Measurements from ENCODE around the gene SELENOK. TPM values are rescaled to one million over a fixed set of nuclear protein-coding genes. Genes with fewer than 3 reads are reported as not detected.

SELENOK gene
- total and polyA plus RNA-seq, 2 of the 13 experiments (the other 11 are each of a cell fraction or from before 2014, with no cell fraction given) = 67.0 to 81.0 TPM

DNA sequence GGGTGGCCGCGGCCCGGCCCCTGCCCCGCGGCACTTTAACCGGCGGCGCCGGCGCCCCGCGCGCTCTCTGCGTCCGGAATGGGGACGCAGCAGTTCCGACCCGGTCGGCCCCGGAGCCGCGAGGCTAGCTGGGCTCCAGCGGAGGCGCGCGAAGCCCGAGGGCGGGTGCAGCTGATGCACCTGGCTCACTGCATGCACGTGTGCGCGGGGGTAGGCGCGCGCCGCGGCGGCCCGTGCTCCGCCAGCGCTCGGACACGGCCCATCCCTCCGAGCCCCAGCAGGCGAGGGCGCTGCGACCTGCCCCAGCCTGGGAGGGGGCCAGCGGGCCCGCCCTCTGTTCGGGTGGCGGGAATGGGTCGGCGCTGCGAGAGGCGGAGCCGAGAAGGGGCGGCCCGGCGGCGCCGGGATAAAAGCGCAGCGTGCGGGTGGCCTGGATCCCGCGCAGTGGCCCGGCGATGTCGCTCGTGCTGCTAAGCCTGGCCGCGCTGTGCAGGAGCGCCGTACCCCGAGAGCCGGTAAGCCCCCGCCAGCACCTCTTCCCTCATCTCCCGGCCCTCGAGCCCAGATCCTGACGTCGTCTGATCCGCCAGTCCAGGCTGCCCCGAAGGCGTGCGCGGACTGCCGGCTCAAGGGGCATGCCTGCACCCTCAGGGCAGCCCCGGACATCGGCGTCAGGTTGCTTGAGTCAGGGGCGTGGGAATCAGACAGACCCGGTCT, 45.4 kb downstream of the SELENOK start, which contains the start of the genes CHDH and IL17RB (continued):
- peak; percentile 80; the same call in 1 of the 2 replicates for TF ChIP-seq ZNF790 (CRISPR knock-in tag; IDR thresholded peaks at IDR 0.05; ENCODE audit: borderline replicate concordance)
- no peak for TF ChIP-seq RFX5 (IDR thresholded peaks at IDR 0.05; ENCODE audit: low read depth, low read length)
- TF ChIP-seq SNRNP70 (IDR thresholded peaks at IDR 0.05; ENCODE audit: low read depth, low read length) = no peak
- TF ChIP-seq, protein P1, sequence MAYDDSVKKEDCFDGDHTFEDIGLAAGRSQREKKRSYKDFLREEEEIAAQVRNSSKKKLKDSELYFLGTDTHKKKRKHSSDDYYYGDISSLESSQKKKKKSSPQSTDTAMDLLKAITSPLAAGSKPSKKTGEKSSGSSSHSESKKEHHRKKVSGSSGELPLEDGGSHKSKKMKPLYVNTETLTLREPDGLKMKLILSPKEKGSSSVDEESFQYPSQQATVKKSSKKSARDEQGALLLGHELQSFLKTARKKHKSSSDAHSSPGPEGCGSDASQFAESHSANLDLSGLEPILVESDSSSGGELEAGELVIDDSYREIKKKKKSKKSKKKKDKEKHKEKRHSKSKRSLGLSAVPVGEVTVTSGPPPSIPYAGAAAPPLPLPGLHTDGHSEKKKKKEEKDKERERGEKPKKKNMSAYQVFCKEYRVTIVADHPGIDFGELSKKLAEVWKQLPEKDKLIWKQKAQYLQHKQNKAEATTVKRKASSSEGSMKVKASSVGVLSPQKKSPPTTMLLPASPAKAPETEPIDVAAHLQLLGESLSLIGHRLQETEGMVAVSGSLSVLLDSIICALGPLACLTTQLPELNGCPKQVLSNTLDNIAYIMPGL (CRISPR knock-in tag; IDR thresholded peaks at IDR 0.05; ENCODE audit: borderline replicate concordance in 1 of 2, low read depth in 1 of 2) = peak; percentile 77 to 79; a peak in 3 of 4 replicates
- no peak for TF ChIP-seq HCFC1 (IDR thresholded peaks at IDR 0.05; ENCODE audit: low read depth, low read length)
- TF ChIP-seq MEIS1 (CRISPR knock-in tag; IDR thresholded peaks at IDR 0.05; ENCODE audit: borderline replicate concordance) = peak; percentile 77
- TF ChIP-seq, protein P2, sequence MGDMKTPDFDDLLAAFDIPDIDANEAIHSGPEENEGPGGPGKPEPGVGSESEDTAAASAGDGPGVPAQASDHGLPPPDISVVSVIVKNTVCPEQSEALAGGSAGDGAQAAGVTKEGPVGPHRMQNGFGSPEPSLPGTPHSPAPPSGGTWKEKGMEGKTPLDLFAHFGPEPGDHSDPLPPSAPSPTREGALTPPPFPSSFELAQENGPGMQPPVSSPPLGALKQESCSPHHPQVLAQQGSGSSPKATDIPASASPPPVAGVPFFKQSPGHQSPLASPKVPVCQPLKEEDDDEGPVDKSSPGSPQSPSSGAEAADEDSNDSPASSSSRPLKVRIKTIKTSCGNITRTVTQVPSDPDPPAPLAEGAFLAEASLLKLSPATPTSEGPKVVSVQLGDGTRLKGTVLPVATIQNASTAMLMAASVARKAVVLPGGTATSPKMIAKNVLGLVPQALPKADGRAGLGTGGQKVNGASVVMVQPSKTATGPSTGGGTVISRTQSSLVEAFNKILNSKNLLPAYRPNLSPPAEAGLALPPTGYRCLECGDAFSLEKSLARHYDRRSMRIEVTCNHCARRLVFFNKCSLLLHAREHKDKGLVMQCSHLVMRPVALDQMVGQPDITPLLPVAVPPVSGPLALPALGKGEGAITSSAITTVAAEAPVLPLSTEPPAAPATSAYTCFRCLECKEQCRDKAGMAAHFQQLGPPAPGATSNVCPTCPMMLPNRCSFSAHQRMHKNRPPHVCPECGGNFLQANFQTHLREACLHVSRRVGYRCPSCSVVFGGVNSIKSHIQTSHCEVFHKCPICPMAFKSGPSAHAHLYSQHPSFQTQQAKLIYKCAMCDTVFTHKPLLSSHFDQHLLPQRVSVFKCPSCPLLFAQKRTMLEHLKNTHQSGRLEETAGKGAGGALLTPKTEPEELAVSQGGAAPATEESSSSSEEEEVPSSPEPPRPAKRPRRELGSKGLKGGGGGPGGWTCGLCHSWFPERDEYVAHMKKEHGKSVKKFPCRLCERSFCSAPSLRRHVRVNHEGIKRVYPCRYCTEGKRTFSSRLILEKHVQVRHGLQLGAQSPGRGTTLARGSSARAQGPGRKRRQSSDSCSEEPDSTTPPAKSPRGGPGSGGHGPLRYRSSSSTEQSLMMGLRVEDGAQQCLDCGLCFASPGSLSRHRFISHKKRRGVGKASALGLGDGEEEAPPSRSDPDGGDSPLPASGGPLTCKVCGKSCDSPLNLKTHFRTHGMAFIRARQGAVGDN (CRISPR knock-in tag; IDR thresholded peaks at IDR 0.05) = peak; percentile 94
- peak; percentile 53; the same call in 1 of the 2 replicates for TF ChIP-seq ZSCAN9 (CRISPR knock-in tag; IDR thresholded peaks at IDR 0.05; ENCODE audit: borderline replicate concordance)
- TF ChIP-seq, protein P3, sequence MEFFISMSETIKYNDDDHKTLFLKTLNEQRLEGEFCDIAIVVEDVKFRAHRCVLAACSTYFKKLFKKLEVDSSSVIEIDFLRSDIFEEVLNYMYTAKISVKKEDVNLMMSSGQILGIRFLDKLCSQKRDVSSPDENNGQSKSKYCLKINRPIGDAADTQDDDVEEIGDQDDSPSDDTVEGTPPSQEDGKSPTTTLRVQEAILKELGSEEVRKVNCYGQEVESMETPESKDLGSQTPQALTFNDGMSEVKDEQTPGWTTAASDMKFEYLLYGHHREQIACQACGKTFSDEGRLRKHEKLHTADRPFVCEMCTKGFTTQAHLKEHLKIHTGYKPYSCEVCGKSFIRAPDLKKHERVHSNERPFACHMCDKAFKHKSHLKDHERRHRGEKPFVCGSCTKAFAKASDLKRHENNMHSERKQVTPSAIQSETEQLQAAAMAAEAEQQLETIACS (CRISPR knock-in tag; IDR thresholded peaks at IDR 0.05) = peak; percentile 82
- TF ChIP-seq, protein P4, sequence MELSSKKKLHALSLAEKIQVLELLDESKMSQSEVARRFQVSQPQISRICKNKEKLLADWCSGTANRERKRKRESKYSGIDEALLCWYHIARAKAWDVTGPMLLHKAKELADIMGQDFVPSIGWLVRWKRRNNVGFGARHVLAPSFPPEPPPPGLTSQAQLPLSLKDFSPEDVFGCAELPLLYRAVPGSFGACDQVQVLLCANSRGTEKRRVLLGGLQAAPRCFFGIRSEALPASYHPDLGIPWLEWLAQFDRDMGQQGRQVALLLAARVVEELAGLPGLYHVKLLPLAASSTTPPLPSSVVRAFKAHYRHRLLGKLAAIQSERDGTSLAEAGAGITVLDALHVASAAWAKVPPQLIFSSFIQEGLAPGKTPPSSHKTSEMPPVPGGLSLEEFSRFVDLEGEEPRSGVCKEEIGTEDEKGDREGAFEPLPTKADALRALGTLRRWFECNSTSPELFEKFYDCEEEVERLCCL (CRISPR knock-in tag; IDR thresholded peaks at IDR 0.05; ENCODE audit: borderline replicate concordance) = no peak
- TF ChIP-seq ZNF879 (CRISPR knock-in tag; IDR thresholded peaks at IDR 0.05) = no peak; the same call in 1 of the 2 replicates
- TF ChIP-seq ESRRA (CRISPR knock-in tag; IDR thresholded peaks at IDR 0.05; ENCODE audit: low read depth) = 0 out of 2 replicates have a peak, but pooled peaks have one; percentile 34
- no peak for TF ChIP-seq HMG20B (CRISPR knock-in tag; conservative IDR thresholded peaks at IDR 0.05)
- peak; percentile 74; the same call in 1 of the 2 replicates for TF ChIP-seq ZBTB7B (CRISPR knock-in tag; IDR thresholded peaks at IDR 0.05)
- no peak for TF ChIP-seq ZSCAN29 (CRISPR knock-in tag; conservative IDR thresholded peaks at IDR 0.05)
- TF ChIP-seq, protein P5, sequence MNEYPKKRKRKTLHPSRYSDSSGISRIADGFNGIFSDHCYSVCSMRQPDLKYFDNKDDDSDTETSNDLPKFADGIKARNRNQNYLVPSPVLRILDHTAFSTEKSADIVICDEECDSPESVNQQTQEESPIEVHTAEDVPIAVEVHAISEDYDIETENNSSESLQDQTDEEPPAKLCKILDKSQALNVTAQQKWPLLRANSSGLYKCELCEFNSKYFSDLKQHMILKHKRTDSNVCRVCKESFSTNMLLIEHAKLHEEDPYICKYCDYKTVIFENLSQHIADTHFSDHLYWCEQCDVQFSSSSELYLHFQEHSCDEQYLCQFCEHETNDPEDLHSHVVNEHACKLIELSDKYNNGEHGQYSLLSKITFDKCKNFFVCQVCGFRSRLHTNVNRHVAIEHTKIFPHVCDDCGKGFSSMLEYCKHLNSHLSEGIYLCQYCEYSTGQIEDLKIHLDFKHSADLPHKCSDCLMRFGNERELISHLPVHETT (CRISPR knock-in tag; conservative IDR thresholded peaks at IDR 0.05) = peak; percentile 70; the same call in 1 of the 2 replicates
- TF ChIP-seq, protein P6, sequence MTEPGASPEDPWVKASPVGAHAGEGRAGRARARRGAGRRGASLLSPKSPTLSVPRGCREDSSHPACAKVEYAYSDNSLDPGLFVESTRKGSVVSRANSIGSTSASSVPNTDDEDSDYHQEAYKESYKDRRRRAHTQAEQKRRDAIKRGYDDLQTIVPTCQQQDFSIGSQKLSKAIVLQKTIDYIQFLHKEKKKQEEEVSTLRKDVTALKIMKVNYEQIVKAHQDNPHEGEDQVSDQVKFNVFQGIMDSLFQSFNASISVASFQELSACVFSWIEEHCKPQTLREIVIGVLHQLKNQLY (CRISPR knock-in tag; IDR thresholded peaks at IDR 0.05) = peak; percentile 56
- peak; percentile 82; the same call in 1 of the 2 replicates for TF ChIP-seq ZFP90 (CRISPR knock-in tag; IDR thresholded peaks at IDR 0.05; ENCODE audit: borderline replicate concordance)
